Hippocampal formation (tissue), 2 donors: ENCODE data around the gene XRCC4.
A peak's percentile ranks its signal among the peaks of the same experiment; 100 is the strongest.

Experiments used
- DNase-seq, 2 donors: peaks; one replicate each; lab custom pipeline; 2025; lab: John Stamatoyannopoulos, UW

Gene XRCC4

DNA sequence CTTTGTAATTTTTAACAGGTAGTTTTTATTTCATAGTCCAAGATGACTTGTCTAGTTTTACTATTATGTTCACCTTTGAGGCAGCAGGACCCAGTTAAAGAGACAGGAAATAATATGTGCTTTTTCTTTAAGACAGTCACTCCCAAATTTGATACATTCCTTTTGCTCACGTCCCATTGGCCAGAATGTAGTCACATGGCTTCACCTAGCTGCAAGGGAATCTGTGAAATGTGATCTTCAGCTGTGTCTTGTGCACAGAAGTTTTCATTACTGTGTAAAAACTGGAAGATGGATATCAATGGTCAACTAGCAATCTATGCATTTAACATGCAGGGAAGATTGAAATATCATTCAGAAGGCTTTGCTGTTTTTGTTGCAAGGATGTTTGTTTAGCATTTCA lies 41.1 kb downstream of the XRCC4 start:
- DNase-seq = no peak

DNA sequence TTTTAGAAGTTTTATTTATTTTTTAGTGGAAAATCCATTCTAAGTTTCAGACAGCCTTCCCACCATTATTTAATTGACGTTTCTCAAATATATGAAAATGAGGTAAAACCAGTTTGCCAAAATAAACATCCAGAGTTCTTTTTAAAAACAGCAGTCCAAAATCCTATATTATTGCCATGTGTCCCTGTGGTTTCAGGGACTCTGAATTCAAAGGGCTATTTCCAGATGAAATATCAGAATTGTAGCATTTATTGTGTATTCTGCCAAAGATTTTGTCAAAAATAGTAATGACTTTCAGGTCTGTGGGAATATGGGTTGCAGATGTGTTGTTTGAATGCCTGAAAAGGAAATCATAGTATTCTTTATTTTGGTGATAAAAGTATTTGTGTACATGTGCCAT lies 41.6 kb downstream of the XRCC4 start:
- DNase-seq = no peak

DNA sequence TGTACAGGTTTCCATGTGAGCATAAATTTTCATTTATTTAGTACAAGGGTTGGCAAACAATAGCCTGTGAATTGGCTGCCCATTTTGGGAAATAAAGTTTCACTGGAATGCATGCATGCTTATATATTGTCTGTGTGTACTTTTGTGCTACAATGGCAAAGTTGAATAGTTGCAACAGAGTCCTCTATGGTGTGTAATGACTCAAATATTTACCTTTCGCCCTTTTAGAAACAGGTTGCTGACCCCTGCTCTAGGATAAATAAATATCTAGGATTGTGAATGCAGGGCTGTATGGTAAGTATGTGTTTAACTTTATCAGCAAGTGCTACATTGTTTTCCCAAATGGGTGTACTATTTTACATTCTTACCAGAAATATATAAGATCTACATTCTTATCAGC lies 47.2 kb downstream of the XRCC4 start:
- no peak for DNase-seq

DNA sequence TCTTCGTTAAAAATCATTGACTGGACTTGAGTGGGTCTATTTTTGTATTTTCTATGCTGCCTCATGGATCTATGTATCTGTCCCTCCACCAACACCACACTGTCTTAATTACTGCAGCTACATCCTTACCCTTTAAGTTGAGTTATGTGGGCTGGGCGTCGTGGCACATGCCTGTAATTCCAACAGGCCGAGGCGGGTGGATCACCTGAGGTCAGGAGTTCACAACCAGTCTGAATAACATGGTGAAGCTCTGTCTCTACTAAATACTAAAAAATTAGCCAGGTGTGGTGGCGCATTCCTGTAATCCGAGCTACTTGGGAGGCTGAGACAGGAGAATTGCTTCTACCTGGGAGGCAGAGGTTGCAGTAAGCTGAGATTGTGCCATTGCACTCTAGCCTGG lies 48.2 kb downstream of the XRCC4 start:
- DNase-seq = no peak

DNA sequence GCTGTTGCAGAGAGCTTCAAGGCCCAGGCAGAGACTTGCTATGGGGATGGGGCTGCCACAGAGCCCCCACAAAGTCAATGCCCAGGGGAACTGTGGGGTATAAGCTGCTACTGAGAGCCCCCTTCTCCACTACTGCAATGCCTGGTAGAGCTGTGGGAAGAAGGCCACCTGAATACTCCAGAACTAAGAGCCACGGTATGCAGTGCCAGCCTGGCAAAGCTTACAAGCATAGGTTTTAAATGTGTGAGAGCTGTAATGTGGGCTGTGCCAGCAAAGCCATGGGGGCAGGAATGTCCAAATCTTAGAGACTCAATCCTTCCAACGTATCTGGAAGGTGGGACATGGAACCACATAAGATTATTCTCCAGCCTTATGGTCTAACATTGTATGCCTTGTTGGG lies 49.2 kb downstream of the XRCC4 start:
- no peak for DNase-seq

DNA sequence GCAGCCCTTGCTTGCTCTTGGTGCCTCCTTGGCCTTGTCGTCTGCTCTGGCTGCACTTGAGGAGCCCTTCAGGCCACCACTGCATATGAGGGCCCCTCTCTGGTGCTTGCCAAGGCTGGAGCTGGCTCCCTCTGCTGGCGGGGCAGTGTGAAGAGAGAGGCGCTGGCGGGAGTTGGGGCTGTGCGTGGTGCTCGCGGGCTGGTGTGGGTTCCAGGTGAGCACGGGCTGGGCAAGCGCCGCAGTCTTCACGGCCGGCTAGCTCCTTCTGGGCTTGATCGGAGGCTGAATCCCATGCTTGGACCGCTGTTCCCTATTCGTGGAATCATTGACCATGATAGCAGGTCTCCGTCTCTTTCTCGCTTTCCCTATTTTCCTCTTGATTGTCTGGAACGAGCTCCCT lies 56.5 kb downstream of the XRCC4 start:
- DNase-seq = no peak

DNA sequence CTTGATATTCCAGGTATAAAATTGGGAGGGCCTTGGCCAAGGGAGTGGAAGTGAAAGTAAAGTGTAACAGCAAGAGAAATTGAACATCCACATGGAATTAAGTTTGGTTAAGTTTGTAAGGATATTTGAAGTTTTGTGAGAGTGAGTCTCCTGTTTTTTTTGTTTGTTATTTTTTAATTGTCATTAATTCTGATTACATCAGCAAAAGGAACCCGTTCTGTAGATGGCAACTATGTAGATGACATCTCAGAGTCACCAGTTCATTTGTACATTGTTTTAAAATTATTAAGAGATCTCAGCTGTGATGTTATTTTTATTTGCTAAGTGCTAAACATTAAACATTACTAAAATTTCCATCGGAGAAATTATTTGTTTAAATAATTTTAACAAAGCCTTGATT lies 65.2 kb downstream of the XRCC4 start:
- DNase-seq = no peak

DNA sequence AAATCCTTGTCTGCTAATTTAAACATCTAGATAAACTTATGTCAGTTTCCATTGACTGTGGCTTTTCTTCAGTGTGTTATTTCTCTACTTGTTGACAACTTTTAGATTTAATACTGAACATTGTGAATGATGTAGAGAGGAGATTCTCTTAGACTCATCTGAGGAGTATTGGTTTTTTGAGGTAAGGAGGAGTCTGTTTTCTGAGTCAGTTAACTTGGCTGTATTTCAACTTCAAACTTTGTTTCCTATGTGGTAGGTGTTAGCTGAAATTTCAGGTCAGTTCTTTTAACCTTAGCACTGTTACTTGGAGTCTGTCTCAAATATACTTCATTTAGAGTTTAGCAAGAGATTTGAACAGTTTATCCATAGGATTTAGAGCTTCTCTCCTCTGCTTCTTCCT lies 67.9 kb downstream of the XRCC4 start:
- DNase-seq = no peak

DNA sequence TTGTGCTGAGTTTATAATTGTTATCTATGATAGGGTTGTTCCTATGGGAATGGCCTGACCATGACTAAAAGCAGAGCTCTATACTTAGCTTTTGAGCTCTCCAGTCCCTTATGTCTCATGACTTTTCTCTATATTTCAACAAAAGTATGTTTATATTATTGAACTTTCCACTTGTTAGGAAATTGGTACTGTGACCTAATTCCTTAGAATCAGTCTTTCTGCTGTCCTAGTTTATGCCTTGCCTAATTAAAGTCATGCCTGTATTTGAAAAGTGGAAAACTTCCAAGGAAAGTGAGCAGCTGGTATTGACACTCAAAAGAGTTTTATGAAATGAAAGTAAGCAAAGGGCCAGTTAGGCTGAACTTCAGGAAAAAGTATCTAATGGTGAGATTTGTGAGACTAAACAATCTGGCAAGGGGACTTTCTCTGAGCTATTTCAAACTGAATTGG lies 68.6 kb downstream of the XRCC4 start:
- peak in 1 of 2 donors; percentile 12 for DNase-seq

DNA sequence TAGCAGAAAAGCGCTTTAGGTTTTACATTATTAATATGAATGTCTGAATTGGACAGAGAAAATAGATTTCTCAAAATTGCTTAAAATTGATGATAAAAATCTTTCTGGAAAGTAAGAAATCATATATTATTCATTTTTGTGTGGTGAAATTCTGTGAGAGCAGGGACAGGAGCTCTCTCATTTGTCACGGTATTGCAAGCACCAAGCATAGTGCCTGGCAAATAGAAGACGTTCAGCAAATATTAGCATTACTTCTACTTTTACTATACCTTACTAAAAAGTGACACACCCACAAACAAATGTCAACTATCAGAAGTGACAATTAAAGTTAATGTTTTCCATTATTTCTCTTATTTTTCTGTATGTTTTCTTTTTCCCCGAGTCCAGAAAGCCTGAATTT lies 69.1 kb downstream of the XRCC4 start:
- no peak for DNase-seq

DNA sequence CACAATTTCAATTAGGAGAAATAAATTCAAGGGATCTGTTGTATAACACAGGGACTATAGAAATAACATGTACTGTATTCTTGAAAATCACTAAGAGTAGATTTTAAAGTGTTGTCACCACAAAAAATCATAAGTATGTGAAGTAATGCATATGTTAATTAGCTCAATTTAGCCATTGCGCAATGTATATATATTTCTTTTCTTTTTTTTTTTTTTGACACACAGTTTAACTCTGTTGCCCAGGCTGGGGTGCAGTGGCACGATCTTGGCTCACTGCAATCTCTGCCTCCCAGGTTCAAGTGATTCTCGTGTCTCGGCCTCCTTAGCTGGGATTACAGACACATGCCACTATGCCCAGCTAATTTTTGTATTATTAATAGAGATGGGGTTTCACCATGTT lies 70.2 kb downstream of the XRCC4 start:
- DNase-seq = no peak

DNA sequence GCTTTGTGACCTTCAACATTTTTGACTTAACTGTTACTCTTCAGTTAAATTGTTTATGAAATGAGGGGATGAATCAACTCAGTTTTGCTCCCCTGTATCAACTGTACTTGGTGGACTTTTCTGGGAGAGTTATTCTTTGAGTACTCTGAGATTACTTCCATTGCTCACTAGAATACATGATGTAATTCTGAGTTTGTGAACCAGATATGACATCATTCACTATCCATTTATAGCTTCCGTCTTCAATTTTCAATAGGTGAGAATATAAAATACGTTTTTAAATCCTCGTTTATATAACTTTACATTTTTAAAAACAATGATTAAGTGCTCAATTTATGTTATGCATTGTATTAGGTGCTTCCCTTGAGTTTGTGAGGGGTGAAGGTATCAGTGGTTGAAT lies 71.0 kb downstream of the XRCC4 start:
- no peak for DNase-seq

DNA sequence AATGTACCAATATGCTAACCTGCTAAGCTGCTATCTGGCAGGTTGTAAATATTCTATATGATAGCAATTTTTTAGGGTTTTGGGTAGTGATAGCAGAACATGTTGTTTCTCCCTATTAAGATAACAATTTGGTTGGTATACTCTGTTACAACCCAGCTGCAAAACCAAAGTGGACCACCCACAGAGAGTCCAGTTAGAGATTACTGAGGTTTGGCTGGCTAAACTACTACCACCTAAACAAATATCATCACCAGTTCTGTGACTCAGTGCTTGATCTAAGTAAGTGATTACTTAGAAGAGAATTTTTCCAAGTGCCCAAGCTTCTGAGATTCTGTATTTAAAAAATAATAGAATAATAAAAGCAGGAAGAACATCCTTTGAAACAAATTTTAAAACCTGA lies 72.3 kb downstream of the XRCC4 start:
- no peak for DNase-seq

DNA sequence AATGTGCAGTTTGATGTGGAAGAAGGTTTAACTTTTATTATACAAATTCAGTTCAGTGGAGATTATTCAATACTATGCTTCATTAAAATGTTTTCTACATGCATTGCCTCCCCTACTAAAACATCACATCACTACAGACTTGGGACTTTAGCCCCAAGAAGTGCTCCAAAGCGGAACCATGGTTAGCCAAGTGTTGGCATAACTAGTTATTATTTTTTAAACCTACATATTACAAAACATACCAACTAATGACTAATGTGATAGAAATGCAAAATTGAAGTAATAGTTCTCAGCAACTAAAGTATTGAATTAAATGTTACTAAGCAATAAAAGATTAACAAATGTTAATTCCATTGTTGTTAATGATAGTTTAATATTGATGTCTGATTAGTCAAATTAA lies 74.5 kb downstream of the XRCC4 start:
- no peak for DNase-seq

DNA sequence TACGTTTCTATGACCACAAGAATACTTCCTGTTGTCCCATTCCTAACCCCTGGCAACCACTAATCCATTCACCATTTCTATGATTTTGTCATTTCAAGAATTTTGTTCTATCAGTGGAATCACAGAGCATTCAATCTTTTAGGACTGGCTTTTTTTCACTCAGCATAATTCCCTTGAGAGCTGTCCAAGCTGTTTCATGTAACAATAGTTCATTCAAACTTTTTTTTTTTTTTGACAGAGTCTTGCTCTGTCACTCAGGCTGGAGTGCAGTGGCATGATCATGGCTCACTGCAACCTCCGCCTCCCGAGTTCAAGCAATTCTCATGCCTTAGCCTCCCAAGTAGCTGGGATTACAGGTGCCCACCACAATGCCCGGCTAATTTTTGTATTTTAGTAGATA lies 75.6 kb downstream of the XRCC4 start:
- DNase-seq = peak; percentile 1 to 45

DNA sequence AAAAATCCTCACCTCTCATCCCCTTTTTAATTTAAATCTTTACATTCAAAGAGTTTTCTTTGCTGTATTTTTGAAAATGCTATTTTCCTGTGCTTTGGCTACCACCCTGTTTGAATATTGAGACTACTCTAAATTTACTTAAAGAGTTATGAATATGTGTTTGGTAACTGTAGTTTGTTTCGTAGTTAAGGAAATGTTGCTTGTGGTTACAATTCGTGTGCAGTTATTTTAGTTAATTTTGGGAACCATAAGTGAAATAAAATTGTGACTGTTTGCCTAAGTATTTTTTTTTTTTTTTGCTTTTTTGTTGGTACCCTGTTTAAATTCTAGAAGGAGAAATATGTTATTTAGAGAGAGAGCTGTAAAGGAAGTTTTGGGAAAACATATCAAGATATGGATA lies 78.7 kb downstream of the XRCC4 start:
- no peak for DNase-seq

DNA sequence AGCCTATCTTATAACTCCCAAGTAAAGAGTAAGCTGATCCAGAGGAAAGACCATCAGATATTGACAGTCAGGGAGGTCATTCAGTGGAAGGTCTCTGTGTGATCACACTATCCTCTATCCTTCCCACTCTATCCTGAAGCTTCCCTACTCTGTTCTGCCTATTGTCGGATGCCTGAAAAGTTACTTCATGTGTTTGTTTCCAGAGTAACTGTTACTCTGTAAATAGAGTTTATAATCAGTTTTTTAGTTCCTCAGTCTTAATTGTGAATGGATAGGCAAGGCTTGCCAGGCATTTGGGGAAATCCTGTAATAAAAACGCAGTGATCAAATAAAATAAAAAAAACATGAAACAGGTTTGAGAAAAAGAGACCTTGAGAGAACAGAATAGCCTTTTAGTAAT lies 79.8 kb downstream of the XRCC4 start:
- DNase-seq = no peak

DNA sequence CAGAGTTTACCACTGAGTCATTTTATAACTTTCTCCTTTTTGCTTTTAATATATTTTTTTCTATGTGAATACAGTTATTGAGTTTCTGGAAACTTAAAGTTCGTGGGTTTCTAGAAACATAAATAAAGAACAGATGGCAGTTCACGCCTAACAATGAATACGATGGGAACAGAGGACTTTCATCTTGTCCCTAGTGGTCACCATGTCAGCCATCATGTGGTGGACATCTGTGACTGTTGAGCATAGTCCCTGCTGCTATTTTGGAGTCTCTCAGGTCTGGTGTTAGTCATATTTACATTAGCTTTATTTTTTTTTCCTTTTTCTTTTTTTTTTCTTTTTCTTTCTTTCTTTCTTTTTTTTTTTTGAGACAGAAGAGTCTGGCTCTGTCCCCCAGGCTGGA lies 85.3 kb downstream of the XRCC4 start:
- DNase-seq = no peak

DNA sequence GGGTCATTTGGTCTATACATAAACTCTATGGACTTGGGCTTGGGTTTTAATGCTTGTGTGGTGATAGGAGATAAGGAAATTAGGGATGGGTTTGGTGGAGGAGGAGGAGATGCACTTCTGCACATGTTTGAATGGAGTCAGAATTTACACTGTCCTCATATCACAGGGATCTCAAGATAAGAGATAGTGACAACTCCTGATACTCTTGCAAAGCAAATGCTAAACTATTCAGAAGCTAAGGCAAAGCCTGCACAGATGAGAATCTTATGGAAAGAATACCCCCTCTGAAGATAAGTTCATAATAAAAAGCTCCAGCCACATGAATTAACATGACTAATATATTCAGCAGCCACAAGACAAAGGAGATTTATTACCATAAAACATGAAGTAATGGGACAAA lies 90.2 kb downstream of the XRCC4 start:
- no peak for DNase-seq

DNA sequence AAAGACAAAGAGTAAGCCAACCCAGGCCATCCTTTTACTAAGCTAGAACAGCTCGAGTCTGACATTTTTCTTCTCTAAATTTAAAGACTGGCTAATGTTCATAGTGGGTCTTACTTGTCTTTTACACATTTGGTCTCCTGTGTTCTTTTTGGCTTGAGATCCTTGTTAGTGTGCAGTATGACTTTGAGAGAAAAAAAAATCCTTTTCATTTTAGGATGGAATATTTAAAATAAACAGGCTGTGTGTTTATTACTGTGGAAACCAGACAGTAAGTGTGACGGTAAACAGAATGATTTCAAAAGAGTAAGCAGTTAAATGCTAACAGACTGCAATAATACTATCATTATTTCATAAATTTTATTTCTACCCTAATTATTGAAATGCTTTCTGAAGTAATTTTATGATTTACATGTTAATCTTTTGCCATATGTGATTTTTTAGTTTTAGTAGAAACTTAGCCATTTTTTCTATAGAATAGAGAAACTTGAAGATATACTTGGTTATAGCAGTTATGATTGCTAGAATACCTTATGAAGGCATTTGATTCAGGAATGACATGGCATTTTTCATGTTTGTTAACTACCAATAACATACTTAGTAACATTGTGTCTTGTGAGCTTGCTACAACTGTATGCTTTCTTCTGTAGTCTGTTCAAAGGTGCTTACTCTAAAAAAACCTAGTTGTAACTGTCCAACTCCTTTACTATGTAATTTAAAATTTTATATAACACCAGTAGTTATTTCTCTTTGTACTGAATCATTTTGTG lies 92.4 kb downstream of the XRCC4 start:
- DNase-seq = no peak

DNA sequence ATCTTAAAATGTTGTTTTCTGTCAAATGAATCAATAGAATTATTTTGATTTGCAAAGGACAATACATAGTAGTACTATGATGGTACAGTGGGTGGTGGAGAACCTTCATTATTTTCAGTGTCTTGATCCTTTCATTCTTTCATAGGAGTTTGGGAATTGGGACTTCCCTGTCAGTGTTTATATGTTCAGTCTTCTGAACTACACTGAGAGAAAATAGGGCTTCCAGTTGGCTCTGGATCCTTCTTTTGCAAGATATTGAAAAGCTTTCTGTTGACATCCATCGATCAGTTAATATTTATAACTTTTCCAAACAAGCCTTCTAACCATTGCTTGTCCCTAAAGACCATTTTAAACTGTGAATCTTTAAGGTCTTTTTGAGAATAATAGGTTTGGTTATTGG lies 94.7 kb downstream of the XRCC4 start:
- DNase-seq = no peak

DNA sequence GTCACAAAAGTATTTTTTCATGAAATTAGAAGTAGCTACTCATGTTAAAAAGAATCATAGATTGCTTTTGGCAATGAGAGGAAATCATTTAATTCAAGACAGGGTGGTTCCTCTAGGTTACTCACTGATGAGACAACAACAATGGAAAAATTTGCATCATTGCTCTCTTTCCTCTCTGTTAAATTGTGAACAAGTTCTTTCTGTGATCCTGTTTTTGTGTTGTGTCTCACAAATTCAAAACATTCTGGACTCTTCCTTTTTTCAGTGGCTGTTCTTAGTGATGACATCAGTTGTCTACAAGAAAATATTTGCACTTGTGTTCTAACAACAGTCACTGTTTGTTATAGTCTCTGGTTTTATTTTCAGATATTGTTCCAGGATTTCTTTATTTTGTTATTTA lies 95.3 kb downstream of the XRCC4 start:
- no peak for DNase-seq

DNA sequence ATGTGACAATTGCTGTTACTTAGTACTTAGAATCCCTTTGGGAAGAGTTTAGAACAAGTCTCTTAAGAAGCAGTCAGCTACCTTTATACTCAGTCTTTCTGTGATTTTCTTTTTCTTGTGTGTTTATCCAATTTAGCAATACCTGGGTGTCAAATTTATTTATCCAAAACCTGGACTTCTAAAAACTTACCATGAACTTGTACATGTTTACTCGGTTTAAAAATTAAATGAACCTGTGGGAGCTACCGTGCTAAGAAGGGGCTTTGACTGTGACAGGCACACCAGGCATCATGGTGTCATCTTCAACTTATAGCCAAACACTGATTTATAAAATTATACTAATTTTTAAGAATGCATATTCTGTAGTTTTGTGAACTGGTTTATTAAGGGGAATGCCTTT lies 96.5 kb downstream of the XRCC4 start:
- DNase-seq = no peak

DNA sequence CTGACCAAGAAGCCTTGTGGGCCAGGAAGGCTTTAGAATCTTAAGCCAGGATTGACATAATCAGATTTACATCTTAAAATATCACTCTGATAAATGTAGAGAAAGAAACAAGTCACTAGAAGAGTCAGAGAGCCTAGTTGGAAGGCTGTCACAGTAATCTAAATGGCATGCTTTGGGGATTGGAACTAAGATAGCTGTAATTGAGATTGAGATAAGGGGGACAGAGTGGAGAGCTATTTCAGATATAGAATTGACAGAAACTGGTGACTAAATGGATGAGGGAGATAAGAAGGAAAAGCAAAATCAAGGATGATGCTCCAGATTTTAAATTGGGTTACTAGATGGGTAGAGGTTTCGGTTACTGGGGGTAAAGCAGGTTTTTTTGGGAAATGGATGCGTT lies 100.5 kb downstream of the XRCC4 start:
- no peak for DNase-seq
